Measurements from ENCODE around the gene MORN1.

DNA sequence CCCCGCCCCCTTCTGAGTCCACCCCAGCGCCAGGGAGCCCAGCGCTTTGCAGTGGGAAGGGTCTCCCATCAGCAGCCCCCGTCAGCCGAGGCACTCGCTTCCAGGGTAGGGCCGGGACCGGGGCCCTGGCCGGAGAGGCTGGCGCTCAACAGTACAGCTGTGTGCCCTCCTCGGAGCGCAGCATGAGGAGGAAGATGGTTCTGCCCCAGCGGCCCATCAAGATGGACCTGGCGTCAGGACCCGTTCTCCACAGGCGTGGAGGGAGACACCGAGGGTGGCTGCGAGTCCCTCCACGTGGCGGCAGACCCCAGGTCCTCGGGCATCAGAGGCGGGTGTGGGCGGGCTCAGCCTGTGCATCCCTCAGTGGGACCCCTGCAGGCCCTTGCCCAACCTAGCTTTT is 54.3 kb downstream of the MORN1 start:
- TF ChIP-seq, protein P1, sequence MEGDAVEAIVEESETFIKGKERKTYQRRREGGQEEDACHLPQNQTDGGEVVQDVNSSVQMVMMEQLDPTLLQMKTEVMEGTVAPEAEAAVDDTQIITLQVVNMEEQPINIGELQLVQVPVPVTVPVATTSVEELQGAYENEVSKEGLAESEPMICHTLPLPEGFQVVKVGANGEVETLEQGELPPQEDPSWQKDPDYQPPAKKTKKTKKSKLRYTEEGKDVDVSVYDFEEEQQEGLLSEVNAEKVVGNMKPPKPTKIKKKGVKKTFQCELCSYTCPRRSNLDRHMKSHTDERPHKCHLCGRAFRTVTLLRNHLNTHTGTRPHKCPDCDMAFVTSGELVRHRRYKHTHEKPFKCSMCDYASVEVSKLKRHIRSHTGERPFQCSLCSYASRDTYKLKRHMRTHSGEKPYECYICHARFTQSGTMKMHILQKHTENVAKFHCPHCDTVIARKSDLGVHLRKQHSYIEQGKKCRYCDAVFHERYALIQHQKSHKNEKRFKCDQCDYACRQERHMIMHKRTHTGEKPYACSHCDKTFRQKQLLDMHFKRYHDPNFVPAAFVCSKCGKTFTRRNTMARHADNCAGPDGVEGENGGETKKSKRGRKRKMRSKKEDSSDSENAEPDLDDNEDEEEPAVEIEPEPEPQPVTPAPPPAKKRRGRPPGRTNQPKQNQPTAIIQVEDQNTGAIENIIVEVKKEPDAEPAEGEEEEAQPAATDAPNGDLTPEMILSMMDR (IDR thresholded peaks at IDR 0.05), result no peak
- no peak for TF ChIP-seq POLR2A (IDR thresholded peaks at IDR 0.05)
